ENCODE measurements around the gene SHOX.
"Not testable (repeated sequence)": the region's sequence is repeated elsewhere in the genome, so short reads cannot be mapped to it uniquely, and the experiment has no call there.

The SHOX gene

DNA sequence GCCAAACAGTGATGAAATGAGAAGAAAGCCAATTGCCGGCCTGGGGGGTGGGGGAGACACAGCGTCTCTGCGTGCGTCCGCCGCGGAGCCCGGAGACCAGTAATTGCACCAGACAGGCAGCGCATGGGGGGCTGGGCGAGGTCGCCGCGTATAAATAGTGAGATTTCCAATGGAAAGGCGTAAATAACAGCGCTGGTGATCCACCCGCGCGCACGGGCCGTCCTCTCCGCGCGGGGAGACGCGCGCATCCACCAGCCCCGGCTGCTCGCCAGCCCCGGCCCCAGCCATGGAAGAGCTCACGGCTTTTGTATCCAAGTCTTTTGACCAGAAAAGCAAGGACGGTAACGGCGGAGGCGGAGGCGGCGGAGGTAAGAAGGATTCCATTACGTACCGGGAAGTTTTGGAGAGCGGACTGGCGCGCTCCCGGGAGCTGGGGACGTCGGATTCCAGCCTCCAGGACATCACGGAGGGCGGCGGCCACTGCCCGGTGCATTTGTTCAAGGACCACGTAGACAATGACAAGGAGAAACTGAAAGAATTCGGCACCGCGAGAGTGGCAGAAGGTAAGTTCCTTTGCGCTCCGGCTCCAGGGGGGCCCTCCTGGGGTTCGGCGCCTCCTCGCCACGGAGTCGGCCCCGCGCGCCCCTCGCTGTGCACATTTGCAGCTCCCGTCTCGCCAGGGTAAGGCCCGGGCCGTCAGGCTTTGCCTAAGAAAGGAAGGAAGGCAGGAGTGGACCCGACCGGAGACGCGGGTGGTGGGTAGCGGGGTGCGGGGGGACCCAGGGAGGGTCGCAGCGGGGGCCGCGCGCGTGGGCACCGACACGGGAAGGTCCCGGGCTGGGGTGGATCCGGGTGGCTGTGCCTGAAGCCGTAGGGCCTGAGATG is at the start of gene SHOX:
Gene SHOX, plus strand, starts transcription at position 180 of the 885 bp plus-strand sequence. Its CDS starts 107 bp downstream, at position 287.
- no peak for DNase-seq (ENCODE audit: low read depth)
- no peak within 1 kb of the TSS for H3K4me3 ChIP-seq (replicated peaks; ENCODE audit: low read depth, low read length)
- TF ChIP-seq CTCF (IDR thresholded peaks at IDR 0.05; ENCODE audit: low read length, missing control alignments): no peak

GRCh38 chrX:581066-581465 is 49.5 kb upstream of the SHOX start:
- no peak overlapping the region for H3K4me3 ChIP-seq (replicated peaks; ENCODE audit: low read depth, low read length)
- no peak for DNase-seq (ENCODE audit: low read depth)
- TF ChIP-seq CTCF (IDR thresholded peaks at IDR 0.05; ENCODE audit: low read length, missing control alignments): no peak

- no peak for TF ChIP-seq CTCF (IDR thresholded peaks at IDR 0.05; ENCODE audit: low read length, missing control alignments)
- H3K4me3 ChIP-seq (replicated peaks; ENCODE audit: low read depth, low read length): no peak overlapping the region
- DNase-seq (ENCODE audit: low read depth): no peak
These were observed 48.8 kb upstream of the SHOX start for GRCh38 chrX:581720-582298.

- TF ChIP-seq CTCF (IDR thresholded peaks at IDR 0.05; ENCODE audit: low read length, missing control alignments): no peak
- no peak for DNase-seq (ENCODE audit: low read depth)
- H3K4me3 ChIP-seq (replicated peaks; ENCODE audit: low read depth, low read length): no peak overlapping the region
These were observed 46.0 kb upstream of the SHOX start for GRCh38 chrX:584572-584971.

DNA sequence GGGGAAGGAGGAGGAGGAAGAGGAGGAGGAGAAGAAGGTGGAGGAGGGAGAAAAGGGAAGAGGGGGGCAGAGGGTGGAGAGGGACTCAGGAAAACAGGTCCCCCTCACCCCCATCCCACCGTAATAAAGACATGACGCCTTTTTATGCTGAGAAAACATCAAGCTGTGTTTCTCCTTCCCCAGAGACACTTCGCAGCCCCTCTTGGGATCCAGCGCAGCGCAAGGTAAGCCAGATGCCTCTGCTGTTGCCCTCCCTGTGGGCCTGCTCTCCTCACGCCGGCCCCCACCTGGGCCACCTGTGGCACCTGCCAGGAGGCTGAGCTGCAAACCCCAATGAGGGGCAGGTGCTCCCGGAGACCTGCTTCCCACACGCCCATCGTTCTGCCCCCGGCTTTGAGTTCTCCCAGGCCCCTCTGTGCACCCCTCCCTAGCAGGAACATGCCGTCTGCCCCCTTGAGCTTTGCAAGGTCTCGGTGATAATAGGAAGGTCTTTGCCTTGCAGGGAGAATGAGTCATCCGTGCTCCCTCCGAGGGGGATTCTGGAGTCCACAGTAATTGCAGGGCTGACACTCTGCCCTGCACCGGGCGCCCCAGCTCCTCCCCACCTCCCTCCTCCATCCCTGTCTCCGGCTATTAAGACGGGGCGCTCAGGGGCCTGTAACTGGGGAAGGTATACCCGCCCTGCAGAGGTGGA is 45.3 kb upstream of the SHOX start:
- H3K4me3 ChIP-seq (replicated peaks; ENCODE audit: low read depth, low read length): no peak overlapping the region
- no peak for TF ChIP-seq CTCF (IDR thresholded peaks at IDR 0.05; ENCODE audit: low read length, missing control alignments)
- DNase-seq (ENCODE audit: low read depth): no peak

GRCh38 chrX:586351-586750 is 44.2 kb upstream of the SHOX start:
- no peak for TF ChIP-seq CTCF (IDR thresholded peaks at IDR 0.05; ENCODE audit: low read length, missing control alignments)
- no peak overlapping the region for H3K4me3 ChIP-seq (replicated peaks; ENCODE audit: low read depth, low read length)
- DNase-seq (ENCODE audit: low read depth): no peak

DNA sequence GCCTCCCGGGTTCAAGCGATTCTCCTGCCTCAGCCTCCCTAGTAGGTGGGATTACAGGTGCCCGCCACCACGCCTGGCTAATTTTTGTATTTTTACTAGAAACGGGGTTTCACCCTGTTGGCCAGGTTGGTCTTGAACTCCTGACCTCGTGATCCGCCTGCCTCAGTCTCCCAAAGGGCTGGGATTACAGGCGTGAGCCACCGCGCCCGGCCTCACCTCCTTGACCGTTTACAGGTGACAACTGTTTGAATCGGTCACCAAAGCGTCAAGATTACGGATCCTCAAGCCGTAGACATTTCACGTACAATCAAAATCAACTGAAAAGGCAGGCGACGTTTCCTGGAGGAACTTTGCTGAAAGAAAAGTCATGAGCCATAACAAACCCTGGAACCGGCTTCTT is 41.3 kb upstream of the SHOX start:
- not testable (repeated sequence) for H3K4me3 ChIP-seq (replicated peaks; ENCODE audit: low read depth, low read length); DNase-seq (ENCODE audit: low read depth)

Measured in fibroblast of pulmonary artery (primary cell).